Hypothalamus (tissue), 51 donors: Measurements from ENCODE around the gene BRI3BP.
"Not testable (repeated sequence)": the region's sequence is repeated elsewhere in the genome, so short reads cannot be mapped to it uniquely, and the experiment has no call there.

Source experiments
- DNase-seq, 51 donors: peaks; one replicate each; lab custom pipeline; 2025; lab: John Stamatoyannopoulos, UW

Gene BRI3BP

GRCh38 chr12:124971603-124972002 lies 21.8 kb upstream of the BRI3BP start:
- no peak for DNase-seq

- no peak for DNase-seq
These were observed 21.2 kb upstream of the BRI3BP start for GRCh38 chr12:124972211-124972610.

DNA sequence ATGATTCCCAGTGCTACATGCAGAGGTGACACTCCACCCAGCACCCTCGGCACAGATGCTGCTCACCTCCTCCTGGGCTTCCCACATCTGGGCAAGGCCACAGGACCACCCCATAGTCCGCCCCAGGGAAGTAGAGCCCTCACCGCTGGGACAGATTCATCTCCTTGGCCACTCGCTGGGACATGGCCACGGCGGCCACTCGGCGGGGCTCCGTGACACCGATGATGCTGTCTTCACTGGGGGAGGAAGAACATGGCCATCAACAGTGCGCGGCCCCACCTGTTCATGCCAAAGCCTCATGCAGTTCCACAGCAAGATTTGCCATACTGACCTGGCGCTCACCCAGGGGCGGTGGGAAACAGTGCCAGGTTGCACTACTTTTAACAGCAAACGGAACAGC lies 18.2 kb upstream of the BRI3BP start:
- no peak for DNase-seq

DNA sequence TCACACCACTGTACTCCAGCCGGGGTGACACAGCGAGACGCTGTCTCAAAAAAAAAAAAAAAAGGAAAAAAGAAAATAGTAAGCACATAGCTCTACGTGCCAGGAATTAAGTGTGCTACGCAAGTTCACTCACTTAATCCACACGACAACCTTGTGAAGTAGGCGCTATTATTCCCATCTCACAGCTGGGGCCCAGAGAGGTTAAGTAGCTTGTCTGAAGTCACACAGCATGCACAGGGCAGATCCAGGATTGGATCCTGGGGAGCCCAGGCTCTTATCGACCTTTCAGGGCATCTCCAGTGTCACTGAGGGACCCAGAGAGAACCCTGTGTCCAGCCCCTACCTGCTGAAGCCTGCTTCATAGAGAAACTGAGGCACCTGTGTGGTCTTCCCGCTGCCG lies 16.4 kb upstream of the BRI3BP start:
- no peak for DNase-seq

- DNase-seq = peak in 5 of 51 donors; percentile 3 to 25 (median 4)
These were observed 13.9 kb upstream of the BRI3BP start for GRCh38 chr12:124979568-124979967.

DNA sequence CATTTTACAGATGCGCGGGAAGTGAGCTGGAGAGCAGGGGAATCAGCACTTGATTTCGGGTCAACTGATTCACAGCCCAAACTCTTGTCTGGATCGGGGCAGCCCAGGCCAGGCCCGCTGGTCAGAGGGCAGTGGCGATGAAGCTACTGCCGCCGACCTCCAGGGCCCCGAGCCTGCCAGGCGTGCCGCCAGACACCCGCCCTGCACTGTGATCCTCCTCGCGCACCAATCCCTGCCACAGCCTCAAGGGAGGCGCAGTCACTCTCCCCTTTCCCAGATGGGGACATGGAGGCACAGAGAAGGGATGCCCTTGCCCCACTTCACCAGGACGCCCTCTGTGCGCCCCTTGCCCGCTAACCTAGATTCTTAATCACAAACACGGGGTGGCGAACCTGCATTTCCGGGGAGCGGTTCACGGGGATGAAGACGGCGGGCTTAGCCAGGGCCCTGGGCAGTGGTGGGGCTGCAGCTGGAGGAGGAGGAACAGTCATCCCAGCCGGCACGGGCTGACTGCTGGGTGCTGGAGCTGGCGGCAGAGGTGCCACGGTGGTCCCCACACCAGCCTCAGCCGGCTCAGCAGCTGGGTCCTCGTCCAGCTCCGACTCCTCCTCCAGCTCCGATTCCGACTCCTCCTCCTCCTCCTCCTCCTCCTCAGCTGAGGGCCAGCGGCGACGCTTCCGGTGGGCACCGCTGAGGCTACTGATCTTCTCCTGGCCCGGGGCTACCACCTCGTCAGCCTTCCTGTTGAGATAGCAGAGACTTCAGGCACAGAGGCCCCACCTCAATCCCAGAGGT lies 13.2 kb upstream of the BRI3BP start:
- no peak for DNase-seq

DNA sequence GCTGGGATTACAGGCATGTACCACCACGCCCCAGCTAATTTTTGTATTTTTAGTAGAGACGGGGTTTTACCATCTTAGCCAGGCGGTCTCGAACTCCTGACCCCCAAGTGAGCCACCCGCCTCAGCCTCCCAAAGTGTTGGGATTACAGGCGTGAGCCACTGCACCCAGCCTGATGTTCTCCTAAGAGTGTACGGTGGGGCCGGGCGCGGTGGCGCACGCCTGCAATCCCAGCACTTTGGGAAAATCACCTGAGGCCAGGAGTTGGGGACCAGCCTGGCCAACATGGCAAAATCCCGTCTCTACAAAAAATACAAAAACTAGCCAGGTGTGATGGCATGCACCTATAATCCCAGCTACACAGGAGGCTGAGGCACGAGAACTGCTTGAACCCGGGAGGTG lies 6.6 kb upstream of the BRI3BP start:
- DNase-seq = not testable (repeated sequence)

DNA sequence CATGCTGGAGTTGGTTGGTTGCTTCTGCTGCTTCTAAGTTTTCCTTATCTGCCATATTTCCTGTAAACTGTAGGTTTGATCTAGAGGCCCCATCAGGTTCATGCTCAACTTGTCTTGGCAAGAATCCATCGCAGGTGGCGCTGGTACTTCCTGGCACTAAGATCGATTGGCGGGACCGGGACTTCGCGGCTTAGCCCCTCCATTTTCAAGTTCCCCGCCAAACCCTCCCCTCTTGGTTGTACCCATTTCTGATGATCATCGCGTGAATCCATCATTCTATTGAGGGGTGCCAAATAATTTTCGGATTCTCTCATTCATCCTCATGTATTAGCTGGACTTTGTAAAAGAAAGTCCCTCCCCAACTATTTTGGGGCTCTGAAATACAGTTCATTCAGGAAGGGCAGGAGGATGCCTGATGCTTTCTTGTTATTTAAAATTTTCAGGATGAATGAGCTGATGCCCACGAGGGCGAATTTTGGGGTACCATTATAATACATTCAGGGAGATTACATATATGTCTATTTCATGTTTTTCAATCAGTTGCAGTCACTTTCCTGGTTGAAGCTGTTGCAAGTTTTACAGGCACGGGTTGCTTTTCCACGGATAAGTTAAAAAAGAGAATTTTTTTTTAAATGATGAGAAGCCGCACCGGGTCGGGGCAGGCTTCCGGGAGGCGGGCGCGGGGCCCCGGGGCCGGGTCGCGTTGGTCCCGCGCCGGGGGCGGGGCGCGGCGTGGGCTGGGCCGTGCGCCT lies 395 bp upstream of the BRI3BP start:
- DNase-seq = peak in 31 of 51 donors; percentile 6 to 67 (median 23)

- peak in 5 of 51 donors; percentile 4 to 30 (median 12) for DNase-seq
These were observed 1.1 kb downstream of the BRI3BP start for GRCh38 chr12:124994437-124994975.

DNA sequence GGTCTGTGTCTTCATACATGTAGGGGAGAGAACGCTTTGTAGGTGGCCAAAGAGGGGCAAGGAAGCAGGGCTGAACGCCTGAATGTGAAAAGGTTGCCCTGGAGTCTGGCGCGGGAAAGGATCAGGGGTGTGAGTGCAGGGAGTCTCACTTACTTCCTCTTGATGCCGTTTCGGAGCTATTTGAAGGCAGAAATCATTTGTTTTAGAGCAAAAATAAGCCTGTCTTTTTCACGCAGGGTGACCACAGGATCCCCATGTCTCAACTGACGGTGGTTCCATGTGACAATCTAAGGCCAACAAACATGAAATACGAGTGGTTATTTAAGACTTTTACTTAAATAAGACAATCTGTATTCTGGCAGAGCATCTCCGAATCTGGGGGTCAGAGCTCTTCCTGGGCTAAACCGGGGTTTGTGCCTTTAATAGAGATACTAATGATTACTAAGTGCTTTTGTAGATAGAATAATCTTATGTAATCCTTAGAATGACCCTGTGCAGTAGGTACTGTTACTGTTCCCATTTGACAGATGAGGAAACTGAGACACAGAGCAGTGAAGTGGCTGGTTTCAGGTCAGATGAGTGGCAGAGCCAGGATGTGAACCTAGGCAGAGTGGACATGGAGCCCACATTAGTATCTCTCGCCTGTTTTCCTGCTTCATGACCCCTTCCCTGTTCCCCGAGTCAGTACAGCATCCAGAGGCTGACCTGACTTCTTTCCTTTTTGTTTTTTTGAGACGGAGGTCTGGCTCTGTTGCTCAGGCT lies 1.9 kb downstream of the BRI3BP start:
- DNase-seq = no peak

DNA sequence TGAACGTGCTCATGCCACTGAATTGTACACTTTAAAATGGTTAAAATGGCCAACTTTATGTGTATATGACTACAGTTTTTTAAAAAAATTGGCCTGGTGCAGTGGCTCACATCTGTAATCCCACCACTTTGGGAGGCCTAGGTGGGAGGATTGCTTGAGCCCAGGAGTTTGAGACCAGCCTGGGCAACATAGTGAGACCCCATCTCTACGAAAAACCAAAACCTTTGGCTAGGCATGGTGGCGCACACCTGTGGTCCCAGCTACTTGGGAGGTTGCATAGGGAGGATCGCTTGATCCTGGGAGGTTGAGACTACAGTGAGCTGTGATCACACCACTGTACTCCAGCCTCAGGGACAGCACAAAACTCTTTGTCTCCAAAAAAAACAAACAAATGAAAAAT lies 5.3 kb downstream of the BRI3BP start:
- no peak for DNase-seq

DNA sequence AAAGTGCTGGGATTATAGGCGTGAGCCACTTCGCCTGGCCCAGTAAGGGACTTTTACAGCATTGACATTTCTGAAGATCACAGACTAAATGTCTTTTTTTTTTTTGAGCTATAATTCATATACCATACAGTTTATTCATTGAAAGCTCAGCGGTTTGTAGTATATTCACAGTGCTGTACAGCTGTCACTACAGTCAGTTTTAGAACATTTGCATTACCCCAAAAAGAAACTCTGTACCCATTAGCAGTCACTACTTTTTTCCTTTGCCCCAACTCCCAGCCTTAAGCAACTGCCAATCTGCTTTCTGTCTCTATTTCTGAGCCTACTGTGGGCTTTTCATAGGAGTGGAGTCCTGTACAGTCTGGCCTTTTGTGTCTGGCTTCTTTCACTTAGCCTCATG lies 8.2 kb downstream of the BRI3BP start:
- no peak for DNase-seq

- no peak for DNase-seq
These were observed 9.6 kb downstream of the BRI3BP start for GRCh38 chr12:125003021-125003420.

DNA sequence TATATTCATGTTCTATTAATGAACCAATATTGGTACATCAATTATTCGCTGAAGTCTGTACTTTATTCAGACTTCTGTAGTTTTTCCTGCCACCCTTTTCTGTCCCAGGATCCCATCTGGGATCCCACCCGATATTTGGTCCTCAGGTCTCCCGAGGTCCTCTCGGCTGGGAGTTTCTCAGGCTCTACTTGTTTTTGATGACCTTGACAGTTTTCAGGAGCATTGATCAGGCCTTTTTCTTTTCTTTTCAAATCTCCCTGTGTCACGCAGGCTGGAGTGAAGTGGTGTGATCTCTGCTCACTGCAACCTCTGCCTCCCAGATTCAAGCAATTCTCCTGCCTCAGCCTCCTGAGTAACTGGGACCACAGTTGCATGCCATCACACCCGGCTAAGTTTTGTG lies 11.2 kb downstream of the BRI3BP start:
- no peak for DNase-seq

GRCh38 chr12:125005652-125006051 lies 12.2 kb downstream of the BRI3BP start:
- no peak for DNase-seq

DNA sequence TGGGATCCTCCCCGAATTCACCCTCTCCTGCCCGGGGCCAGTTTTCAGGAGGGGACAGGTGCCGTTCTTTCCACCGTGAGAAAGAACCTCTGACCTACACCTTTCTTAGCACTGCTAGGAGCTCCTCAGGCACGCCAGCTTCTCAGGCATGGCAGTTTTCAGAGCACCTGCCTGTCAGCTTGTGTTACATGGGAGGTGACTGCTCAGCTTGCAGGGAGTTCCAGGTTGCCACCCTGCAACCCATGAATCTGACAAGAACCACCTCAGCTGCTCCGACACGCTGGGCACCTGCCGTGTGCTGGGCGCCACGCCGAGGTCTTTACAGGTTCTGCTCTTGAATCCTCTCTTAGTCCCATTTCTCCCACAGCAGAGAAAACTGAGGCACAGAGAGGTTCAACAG lies 12.9 kb downstream of the BRI3BP start:
- no peak for DNase-seq

DNA sequence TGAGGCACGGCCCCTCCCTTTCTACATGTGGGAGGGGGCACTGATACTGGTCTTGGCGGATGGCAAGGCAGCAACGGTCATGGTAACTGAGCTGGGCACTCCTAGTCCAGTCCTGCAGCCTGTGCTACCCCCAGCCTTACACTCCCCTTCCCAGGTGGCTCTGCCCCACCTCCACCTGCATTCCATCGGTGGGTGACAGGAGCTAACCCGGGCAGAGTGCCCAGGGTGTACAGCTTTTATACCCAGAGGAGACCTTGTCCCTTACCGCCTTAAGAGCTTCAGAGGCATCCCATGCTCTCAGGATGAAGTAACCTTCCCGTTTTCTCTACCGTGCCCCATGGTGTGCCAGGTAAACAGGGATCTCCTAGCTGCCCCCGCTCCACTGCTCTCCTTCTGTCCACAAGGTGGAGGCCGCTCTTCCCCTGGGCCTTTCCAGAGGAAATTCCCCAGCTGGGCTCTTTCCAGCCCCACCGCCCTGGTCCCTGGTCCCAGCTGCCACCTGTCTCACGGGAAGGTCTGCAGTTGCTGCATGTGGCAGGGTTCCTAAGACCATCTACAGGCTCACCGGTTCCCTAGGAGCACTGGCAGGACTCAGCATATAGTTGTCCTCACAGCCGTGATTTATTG lies 20.5 kb downstream of the BRI3BP start:
- DNase-seq = no peak

DNA sequence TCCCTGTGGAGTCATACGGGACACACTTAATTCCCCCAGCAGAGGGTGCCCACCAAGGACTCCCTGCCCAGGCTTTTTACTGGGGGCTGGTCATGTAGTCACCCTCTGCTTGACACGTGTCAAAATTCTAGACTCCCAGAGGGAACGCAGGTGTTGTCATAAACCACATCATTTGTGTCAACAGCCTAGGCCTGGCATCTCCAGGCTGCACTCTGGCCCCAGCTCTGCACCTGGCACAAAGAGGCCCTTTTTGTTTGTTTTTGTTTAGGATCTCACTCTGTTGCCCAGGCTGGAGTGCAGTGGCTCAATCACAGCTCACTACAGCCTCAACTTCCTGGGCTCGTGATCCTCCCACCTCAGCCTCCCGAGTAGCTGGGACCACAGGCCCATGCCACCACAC lies 21.1 kb downstream of the BRI3BP start:
- DNase-seq = no peak

DNA sequence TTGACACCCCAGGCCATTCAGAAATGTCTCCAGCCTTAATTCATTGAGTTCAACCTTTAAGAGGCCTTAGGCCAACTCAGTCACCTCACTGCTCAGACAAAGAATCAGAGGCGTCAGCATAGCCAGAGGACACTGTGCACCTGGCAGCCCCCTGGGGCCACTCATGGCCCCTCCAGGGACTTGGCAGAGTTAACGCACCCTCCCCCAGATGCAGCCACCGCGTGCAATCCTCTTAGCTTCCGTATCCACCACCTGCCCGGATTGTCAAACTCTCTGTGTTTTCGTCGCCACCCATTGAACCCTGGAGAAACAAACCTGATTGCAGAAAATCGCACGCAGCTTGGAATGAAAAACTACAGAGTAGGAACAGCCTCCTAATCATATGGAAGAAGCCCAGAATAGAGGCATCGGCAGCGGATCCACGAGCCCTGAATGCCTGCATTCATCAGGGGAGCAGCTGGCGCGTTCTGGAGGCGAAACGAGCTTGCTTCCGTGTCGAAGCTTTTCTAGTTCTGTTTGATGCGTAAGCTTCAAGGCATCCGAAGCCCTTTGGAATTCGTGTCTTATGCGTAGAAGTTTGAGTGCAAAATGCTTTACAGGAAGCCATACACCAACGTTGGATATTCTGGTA lies 22.4 kb downstream of the BRI3BP start:
- DNase-seq = peak in 27 of 51 donors; percentile 6 to 64 (median 32)

DNA sequence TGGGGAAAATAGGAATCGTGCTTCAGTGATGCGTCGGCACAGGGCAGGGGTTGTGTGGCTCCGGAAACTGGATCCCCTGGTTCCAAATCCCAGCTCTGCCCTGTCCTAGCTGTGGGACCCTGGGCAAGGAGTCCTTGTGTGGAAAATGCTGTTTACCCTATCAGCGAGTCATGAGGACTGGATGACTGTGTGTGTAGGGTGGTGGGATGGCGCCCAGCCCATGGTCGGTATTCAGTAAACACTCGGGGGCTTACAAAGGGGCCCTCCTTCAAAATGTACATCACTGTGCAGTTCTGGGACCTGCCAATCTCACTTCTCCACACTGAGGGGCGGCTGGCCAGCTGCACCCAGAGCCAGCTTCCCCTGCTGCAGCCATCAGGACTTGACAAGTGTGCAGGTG lies 24.4 kb downstream of the BRI3BP start:
- DNase-seq = no peak
